Panc1 (cell line): ENCODE data around the gene ADAMTS16. TPM values are rescaled to one million over a fixed set of nuclear protein-coding genes. Genes with fewer than 3 reads are reported as not detected.
A peak's percentile ranks its signal among the peaks of the same experiment; 100 is the strongest.

Experiments used
- ATAC-seq: fragments of 200-7000 bp; cut with Tn5 transposase; 2 replicates; pipeline ENCODE4 v1.9.1; 2020; ENCODE audit warnings: mild to moderate bottlenecking, moderate library complexity
- BruUV-seq: library from RNA; stranded (reverse); fragments of 400-500 nt; replicated peaks from 2 replicates; lab custom pipeline; 2021; lab: Mats Ljungman, UMichigan
- CTCF ChIA-PET: fragments of 300-600 bp; sonication (Branson Sonifier 250); formaldehyde crosslinking; loops from one replicate; lab custom pipeline; 2022; ENCODE audit warnings: antibody characterized with exemption; lab: Charles Lee
- POLR2A ChIA-PET: fragments of 300-600 bp; sonication (Branson Sonifier 250); formaldehyde crosslinking; loops from one replicate; lab custom pipeline; 2022; ENCODE audit warnings: antibody characterized with exemption; lab: Charles Lee
- DNase-seq: peaks from one replicate; pipeline ENCODE4 v3.0.0-alpha.2; 2010; ENCODE audit warnings: low read depth, low spot score
- H3K27ac ChIP-seq: 2 replicates; pipeline ENCODE4 v1.5.1; 2011; ENCODE audit warnings: mild to moderate bottlenecking, low read length, inconsistent platforms
- H3K27me3 ChIP-seq: fragments of 200-500 bp; sonication (Bioruptor generic); 2 replicates; pipeline ENCODE4 v1.6.0; 2014; ENCODE audit warnings: low read length, inconsistent platforms; ENCODE audit not compliant: control insufficient read depth, insufficient read depth
- H3K36me3 ChIP-seq: fragments of 200-500 bp; sonication (Bioruptor generic); 2 replicates; pipeline ENCODE4 v1.5.1; 2014; ENCODE audit warnings: inconsistent platforms, mild to moderate bottlenecking, low read length, moderate library complexity; ENCODE audit not compliant: control insufficient read depth, insufficient read depth
- H3K4me1 ChIP-seq: 2 replicates; pipeline ENCODE4 v1.5.1; 2011; ENCODE audit warnings: inconsistent platforms, mild to moderate bottlenecking, low read length, moderate library complexity; ENCODE audit not compliant: control insufficient read depth, insufficient read depth
- H3K4me3 ChIP-seq, 2 experiments: 2 replicates each; pipeline ENCODE4 v1.5.1; 2011 to 2012; ENCODE audit warnings: low read depth in 2 of 2, low read length in 2 of 2, mild to moderate bottlenecking in 2 of 2, inconsistent platforms in 1 of 2, moderate library complexity in 1 of 2
- H3K9me3 ChIP-seq: fragments of 200-500 bp; sonication (Bioruptor generic); 2 replicates; pipeline ENCODE4 v1.5.1; 2014; ENCODE audit warnings: low read depth, mild to moderate bottlenecking, inconsistent platforms, low read length, moderate library complexity; ENCODE audit not compliant: control insufficient read depth, insufficient read depth
- CTCF ChIP-seq: fragments of 450-650 bp; IDR thresholded peaks from 2 replicates; pipeline ENCODE4 v1.5.1; 2017; ENCODE audit warnings: mild to moderate bottlenecking
- POLR2AphosphoS5 ChIP-seq: IDR thresholded peaks from 2 replicates; pipeline ENCODE4 v1.6.1; 2012; ENCODE audit warnings: mild to moderate bottlenecking, low read depth, low read length, moderate library complexity
- REST ChIP-seq, 2 experiments: IDR thresholded peaks; 2 replicates each; pipeline ENCODE4 v1.6.1; 2011 to 2012; ENCODE audit warnings: low read depth in 2 of 2, control low read depth in 1 of 2, low read length in 1 of 2, mild to moderate bottlenecking in 1 of 2, moderate library complexity in 1 of 2; ENCODE audit not compliant: insufficient read depth in 1 of 2
- SIN3A ChIP-seq: IDR thresholded peaks from 2 replicates; pipeline ENCODE4 v1.6.1; 2012; ENCODE audit warnings: low read depth, mild to moderate bottlenecking, low read length, moderate library complexity, borderline replicate concordance; ENCODE audit not compliant: insufficient read depth
- TCF7L2 ChIP-seq: IDR thresholded peaks from 2 replicates; pipeline ENCODE4 v1.6.1; 2011; ENCODE audit warnings: mild to moderate bottlenecking, low read depth, low read length, inconsistent platforms
- in situ Hi-C: cut with HindIII; loops from 2 replicates; pipeline ENCODE4 v1.10.0; 2016; ENCODE audit warnings: low sequenced_read_pairs, low pct_unique_long_range_greater_than_20kb
- intact Hi-C: fragments of 100-400 bp; cut with micrococcal nuclease; formaldehyde crosslinking; loops from one replicate; pipeline ENCODE4 v1.10.0; 2022; ENCODE audit not compliant: unreplicated experiment
- total RNA-seq: library from RNA; stranded (reverse); gene quantifications from one replicate; pipeline ENCODE4 v1.2.1, GENCODE V29; 2021; ENCODE audit not compliant: unreplicated experiment

The ADAMTS16 gene
- total RNA-seq, 1 experiment from 2014 or later, result 0.54 TPM

GRCh38 chr5:5165541-5166002 is 25.4 kb downstream of the ADAMTS16 start:
- intact Hi-C loops, result no loop called here
- Histone ChIP-seq H3K9me3 (no peaks in the 10 kb centered on the region), H3K27ac (no peak overlapping the region), H3K36me3 (no peaks in the 10 kb centered on the region), H3K27me3 (no peaks in the 10 kb centered on the region), H3K4me1 (no peaks in the 10 kb centered on the region), H3K4me3 (no peak overlapping the region)
- ATAC-seq (peak; percentile 62; the same call in 1 of the 2 replicates), DNase-seq (no peak)
- TF ChIP-seq TCF7L2 (no peak), REST (IDR thresholded peaks at IDR 0.05; ENCODE audit: insufficient read depth in 1 of 2, low read depth in 2 of 2, low read length in 1 of 2) (no peak), POLR2AphosphoS5 (no peak), SIN3A (no peak), CTCF (no peak)
- in situ Hi-C loops, result no loop called here
- BruUV-seq, result no TSS peak
- ChIA-PET POLR2A (no interaction called here), CTCF (no interaction called here)

GRCh38 chr5:5169466-5169865 is 29.3 kb downstream of the ADAMTS16 start:
- Histone ChIP-seq H3K4me1 (no peaks in the 10 kb centered on the region), H3K36me3 (no peaks in the 10 kb centered on the region), H3K9me3 (0 out of 2 replicates have a peak, but pooled peaks cover 4% of the 10 kb centered on the region), H3K4me3 (no peak overlapping the region), H3K27me3 (no peaks in the 10 kb centered on the region), H3K27ac (no peak overlapping the region)
- BruUV-seq, result no TSS peak
- intact Hi-C loops (no loop called here), in situ Hi-C loops (no loop called here)
- ChIA-PET POLR2A (no interaction called here), CTCF (no interaction called here)
- ATAC-seq (no peak), DNase-seq (no peak)
- TF ChIP-seq POLR2AphosphoS5, result no peak

- DNase-seq (no peak), ATAC-seq (no peak)
- BruUV-seq, result no TSS peak
- ChIA-PET POLR2A (interaction anchor here (0.7 kb wide), 1 partner anchor 242 kb away, joined by 6 read pairs; no protein-coding TSS in a partner anchor), CTCF (no interaction called here)
- in situ Hi-C loops, result no loop called here
- Histone ChIP-seq H3K27me3 (no peaks in the 10 kb centered on the region), H3K4me1 (no peaks in the 10 kb centered on the region), H3K4me3 (no peak overlapping the region), H3K27ac (no peak overlapping the region), H3K36me3 (no peaks in the 10 kb centered on the region), H3K9me3 (no peaks in the 10 kb centered on the region)
- intact Hi-C loops, result no loop called here
- TF ChIP-seq CTCF (no peak), POLR2AphosphoS5 (no peak), REST (IDR thresholded peaks at IDR 0.05; ENCODE audit: insufficient read depth in 1 of 2, low read depth in 2 of 2, low read length in 1 of 2) (no peak), SIN3A (no peak), TCF7L2 (no peak)
These were observed 38.0 kb downstream of the ADAMTS16 start for GRCh38 chr5:5178136-5178535.
